GM21619 (cell line): ENCODE measurements around the gene PHLDA3.

ENCODE experiments used
- ATAC-seq: cut with Tn5 transposase; IDR thresholded peaks from one replicate; pipeline ENCODE4 v1.9.1; 2021; ENCODE audit not compliant: unreplicated experiment

The PHLDA3 gene

DNA sequence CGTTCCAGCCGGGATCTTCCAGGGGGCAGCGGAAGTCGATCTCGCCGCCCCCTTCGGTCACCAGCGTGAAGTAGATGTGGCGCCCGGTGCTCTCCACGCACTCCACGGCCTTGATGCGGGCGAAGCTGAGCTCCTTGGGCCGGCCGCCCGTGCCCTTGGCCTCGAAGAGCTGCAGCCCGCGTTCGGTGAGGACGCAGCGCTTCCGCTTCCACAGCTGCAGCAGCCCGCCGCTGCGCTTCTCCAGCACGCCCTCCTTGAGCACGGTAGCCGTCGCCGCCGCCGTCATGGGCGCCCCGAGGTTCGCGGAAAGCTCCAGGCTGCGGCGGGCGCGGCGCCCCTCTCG lies 516 bp downstream of the PHLDA3 start:
- ATAC-seq: peak; percentile 41

- ATAC-seq: no peak
These were observed 2.5 kb downstream of the PHLDA3 start for GRCh38 chr1:201466492-201466891.

GRCh38 chr1:201465698-201466290 lies 3.2 kb downstream of the PHLDA3 start:
- ATAC-seq: no peak

- no peak for ATAC-seq
These were observed 5.9 kb downstream of the PHLDA3 start for GRCh38 chr1:201463071-201463552.

DNA sequence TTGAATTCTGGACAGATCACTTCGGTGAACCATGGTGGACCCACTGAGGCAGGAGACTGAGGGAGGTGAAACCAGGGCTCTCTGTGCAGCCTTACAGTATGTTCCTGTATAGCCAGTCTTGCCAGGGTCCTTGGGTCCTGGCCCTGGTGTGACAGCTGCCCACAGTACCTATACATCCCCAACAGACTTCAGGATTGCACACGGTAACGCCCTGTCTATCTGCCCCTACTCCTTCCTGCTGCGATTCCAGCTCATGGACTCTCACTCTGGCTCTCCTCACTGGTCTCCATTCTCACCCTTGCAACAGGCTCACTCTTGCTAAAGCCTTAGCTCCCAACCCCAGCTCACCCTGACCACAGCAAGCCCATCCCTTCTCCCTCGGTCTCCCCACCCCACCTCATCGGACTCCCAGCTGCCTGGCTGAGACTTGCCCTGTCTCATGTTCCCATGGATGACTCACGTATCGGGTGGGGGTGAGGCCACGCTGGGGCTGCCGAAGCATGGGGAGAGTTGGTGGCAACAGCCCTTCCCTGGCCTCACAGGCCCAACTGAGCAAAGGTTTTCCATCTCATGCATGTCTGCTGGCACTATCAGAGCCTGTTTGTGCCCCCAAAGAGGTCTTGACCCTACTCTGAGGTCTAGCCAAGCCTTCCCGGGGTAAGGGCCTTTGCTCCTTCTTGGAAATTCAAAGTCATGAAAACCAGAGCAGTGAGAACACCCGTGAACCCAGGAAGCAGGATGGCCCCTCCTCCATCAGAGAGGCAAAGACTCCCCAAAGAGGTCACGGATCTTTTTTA lies 7.1 kb downstream of the PHLDA3 start:
- no peak for ATAC-seq

DNA sequence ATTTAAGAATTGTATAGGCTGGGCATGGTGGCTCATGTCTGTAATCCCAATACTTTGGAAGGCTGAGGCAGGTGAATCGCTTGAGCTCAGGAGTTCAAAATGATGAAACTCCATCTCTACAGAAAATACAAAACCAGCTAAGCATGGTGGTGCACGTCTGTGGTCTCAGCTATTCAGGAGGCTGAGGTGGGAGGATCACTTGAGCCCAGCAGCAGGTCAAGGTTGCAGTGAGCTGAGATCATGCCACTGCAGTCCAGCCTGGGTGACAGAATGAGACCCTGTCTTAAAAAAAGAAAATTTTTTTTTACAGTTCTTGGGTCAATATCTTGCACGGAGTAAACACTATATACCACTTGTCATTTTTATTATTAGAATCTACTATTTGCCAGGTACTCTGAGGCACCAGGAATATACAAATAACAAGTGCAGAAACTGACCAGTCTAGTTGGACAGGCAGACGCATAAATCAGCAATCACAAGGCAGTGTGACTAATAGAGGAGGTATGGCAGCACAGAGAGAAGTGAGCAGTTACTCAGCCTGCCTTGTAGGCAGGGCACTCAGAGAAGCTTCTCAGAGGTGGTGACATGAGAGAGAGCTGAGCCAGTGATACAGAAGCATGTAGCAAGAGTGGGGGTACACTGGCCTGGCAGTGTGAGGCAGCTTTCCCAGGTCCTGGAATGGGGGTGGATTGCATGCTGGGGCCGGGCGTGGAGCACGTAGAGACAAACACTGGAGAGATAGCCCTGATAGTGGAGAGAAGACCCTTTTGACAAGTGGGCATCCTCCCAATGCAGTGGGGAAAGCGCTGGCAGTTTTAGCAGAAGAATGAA lies 8.0 kb downstream of the PHLDA3 start:
- ATAC-seq: no peak

DNA sequence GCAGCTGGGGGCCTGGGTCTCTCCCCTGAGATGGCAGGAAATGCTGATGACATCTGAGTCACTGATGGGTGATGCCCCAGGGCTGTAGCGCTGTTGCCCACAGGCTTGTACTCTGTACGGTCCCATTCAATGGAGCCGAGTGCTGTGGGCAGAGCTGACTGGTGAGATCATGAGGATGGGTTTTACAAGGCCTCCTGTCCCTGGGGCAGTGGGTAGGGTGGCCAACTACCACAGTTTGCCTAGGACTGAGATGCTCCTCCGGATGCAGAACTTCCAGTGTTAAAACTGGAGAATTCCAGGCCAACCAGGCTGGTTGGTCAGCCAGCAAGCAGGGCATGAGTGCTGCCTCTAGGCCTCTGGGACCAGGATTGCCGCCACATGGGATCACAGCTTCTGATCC lies 9.2 kb downstream of the PHLDA3 start:
- ATAC-seq: no peak

DNA sequence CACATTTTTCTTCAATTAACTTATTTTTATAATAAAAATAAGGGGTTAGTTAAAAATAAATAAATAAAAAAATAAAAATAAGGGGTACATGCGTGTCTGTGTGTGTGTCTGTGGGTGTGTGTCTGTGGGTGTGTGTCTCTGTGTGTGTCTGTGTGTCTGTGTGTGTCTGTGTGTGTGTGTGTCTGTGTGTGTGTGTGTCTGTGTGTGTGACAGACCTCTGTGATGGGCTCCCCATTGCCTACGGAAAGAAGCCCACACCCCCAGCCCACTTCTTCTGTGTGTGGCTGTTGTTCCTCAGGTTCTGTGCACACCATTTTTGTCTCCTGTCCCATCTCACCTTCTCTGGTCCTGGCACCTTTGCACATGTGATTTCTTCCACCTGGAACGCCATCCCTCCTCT lies 9.9 kb downstream of the PHLDA3 start:
- ATAC-seq: no peak

DNA sequence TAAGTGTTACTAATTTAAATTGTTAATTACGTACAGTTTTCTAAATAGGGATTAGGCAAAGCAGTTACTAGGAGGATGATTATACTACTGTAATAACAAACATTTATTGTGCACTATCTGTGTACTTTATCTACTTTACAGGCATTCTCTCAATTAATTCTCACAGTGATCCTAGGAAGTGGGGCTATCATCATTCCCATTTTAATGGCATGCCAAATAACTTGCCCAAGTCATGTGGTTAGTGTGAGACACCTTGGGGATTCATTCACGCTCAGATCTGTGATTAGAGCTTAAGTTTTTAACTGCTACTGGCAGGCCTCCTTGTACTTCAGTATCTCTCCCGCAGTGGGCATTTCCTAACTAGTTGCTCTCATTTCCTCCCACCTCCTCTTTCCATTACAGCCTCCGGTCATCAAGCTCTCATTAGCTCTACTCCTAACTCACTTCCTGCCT lies 11.5 kb downstream of the PHLDA3 start:
- ATAC-seq: no peak

DNA sequence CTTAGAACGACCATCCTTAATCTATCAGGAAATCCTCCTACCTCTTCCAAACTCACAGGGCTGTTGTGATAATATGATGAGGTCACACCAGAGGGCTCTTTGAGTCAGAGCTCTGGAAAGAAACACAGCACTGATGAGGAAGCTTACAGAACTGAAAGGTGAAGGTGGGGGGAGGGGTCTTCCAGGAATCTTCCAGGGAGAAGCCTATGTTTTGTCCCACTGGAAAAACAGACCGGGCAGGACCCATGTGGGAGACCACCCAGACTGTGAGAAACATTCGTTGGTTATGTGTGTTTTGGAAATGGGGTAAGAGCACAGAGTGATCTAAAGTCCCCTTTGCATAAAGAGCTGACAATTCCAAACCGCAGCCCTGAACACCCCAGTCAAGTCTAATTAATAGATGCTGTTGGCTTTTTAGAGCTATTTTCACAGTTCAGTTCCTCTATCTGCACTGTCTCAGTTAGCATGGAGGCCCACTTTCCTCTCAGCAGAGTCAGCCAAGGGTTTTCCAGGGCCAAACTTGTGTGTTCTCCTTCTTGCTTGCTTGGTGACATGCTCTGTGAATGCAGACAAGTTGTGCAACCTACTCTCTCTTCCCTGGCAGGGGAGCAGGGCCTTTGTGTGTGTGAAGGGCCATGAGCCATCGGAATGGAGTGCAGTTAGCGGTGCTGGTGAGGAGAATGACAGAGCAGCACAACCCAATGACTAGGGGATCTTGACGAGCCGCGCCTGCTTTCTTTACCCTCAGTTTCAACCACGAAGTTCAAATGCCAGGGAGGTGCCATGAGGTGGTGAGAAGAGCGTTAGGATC lies 12.3 kb downstream of the PHLDA3 start:
- ATAC-seq: no peak

- no peak for ATAC-seq
These were observed 13.9 kb downstream of the PHLDA3 start for GRCh38 chr1:201455098-201455497.

GRCh38 chr1:201454608-201455007 lies 14.4 kb downstream of the PHLDA3 start:
- ATAC-seq: no peak

DNA sequence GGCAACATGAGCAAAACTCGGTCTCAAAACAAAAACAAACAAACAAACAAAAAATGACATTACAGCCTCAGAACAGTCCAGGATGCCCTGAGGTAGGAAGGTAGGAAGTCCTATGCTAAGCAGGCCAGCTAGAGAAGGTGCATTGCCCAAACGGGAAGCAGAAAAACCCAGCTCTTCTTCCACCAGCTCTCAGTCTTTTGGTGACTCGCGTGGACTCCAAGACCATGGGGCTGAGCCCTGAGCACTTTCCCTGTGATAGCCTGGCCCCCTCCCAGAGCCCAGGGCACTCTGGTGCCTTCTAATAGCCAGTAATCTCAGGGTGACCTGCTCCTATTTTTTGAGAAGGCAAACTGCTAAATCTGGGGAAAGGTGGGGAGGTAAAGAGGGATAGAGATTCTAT lies 16.1 kb downstream of the PHLDA3 start:
- ATAC-seq: no peak

DNA sequence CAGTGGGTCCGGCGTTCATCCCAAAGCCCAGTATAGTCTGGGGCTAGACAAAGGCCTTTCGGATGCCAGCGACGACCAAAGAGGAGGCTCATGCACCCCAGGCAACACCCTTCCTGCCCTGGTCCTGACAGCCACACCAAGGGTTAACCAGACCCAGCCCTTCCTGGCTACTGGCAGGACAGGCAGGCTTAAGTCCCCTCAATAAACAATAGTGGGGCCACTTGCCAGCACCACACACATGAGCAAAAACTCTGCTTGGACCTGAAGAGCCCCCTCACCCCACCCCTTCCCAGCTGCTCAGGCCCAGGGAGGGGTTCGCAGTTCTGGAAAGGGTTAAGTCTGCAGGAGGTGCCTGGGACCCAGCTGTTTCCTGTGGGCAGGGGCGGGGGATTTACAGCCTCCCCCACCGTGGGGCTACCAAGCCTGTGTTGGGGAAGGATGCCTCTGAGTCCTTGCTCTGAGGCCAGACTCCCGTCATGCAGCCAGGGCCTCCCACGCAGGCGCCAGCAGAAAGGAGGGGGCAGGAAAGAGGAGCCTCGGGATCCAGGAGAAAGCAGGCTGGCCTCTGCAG lies 18.2 kb downstream of the PHLDA3 start:
- ATAC-seq: no peak

GRCh38 chr1:201448990-201449389 lies 20.0 kb downstream of the PHLDA3 start:
- no peak for ATAC-seq

- peak; percentile 64 for ATAC-seq
These were observed 20.8 kb downstream of the PHLDA3 start for GRCh38 chr1:201447903-201448871.

GRCh38 chr1:201445310-201445709 lies 23.7 kb downstream of the PHLDA3 start:
- no peak for ATAC-seq

DNA sequence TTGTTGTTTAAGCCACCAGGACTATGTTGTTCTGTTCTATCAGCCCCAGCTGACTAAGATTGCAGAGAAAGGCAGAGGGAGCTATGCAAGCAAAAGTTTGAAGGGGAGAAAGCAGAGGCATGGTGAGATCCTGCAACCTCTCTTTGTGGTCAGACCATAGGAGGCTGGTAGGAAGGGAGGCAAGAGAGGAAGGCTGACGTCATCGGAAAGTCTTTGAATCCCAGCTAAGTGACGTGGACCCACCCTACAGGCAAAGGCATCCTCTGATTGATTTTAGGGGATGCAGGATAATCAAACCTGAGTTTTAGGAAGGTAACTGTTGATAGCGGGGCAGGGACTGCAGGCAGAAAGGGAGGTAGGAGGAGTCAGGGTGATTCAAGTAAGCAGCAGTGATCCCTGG lies 24.2 kb downstream of the PHLDA3 start:
- ATAC-seq: no peak

DNA sequence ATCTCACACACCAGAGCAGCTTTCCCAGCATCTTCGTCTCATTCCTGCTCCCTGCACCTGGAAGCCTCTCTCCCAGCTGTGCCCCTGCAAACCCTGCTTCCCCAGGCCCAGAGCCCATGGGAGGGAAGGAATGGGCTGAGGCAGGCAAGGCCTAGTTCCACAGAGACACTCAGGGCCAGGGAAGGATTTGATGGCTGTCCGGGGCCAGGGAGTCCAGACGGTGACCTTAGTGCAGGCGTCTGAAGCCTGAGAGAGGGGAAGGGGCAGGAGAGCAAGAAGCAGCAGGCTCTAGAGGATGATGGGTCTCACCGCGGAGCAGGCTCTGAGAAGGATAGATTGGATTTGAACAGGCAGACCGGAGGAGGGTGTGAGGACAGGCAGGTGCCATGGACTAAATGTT lies 25.2 kb downstream of the PHLDA3 start:
- ATAC-seq: no peak
